ENCODE results near the gene PLPPR3.

PLPPR3 gene, protein sequence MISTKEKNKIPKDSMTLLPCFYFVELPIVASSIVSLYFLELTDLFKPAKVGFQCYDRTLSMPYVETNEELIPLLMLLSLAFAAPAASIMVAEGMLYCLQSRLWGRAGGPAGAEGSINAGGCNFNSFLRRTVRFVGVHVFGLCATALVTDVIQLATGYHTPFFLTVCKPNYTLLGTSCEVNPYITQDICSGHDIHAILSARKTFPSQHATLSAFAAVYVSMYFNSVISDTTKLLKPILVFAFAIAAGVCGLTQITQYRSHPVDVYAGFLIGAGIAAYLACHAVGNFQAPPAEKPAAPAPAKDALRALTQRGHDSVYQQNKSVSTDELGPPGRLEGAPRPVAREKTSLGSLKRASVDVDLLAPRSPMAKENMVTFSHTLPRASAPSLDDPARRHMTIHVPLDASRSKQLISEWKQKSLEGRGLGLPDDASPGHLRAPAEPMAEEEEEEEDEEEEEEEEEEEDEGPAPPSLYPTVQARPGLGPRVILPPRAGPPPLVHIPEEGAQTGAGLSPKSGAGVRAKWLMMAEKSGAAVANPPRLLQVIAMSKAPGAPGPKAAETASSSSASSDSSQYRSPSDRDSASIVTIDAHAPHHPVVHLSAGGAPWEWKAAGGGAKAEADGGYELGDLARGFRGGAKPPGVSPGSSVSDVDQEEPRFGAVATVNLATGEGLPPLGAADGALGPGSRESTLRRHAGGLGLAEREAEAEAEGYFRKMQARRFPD

DNA sequence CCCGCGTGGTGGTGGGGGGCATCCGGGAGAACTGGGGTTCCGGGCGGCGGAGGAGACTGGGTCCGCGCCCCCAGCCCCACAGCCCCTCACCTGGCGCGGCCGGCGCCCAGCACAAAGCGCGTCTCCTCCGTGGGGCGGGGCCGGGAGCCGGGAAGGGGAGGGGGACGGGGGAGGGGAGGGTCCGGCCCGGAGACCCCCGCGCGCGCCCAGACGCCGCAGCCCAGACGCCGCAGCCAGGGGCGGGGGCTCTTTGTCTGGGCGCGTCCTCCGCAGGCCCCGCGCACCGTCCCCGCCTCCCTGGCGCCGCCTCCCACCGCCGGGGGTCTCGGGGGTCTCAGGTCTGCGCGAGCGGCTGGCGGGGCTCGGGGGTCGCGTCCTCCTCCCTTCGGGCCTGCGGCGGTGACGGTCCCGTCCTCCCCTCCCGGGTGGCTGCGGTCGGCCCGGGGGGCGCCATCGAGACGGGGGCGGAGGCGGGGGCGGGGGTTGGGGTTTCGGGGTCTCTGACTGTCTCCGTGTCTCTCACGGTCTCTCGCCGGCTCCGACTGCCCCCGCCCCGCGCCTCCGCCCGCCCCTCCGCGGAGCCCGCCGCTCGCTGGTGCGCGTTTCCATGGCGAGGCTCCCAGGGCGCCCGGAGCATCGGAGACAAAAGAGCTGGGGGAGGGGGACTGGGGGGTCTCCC is at the start of gene PLPPR3:
Gene PLPPR3 (minus strand): TSS at position 131 of the 679 bp plus-strand sequence. CDS start 396 bp downstream, outside the sequence.
- DNase-seq (ENCODE audit: low spot score) = no peak

DNA sequence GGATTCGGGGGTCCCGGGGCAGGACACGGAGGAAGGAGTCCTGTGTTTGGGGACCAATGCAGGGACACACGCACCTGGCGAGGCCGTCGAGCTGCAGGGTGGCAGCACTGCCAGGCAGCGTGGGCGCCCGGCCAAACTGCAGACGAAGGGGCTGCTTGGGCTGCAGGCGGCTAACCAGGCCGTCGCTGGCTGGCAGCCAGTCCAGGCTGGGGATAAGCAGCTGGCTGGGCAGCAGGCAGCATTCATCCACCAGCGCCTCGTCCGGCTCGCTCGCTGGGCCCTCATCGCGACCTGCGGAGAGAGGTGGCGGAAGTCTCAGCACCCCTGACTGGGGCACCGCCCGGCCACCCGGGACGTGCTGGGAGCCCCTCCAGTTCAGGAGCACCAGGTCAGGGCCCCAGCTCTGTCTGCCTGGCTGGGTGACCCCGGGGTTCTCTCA is 49.2 kb upstream of the PLPPR3 start:
- no peak for DNase-seq (ENCODE audit: low spot score)

DNA sequence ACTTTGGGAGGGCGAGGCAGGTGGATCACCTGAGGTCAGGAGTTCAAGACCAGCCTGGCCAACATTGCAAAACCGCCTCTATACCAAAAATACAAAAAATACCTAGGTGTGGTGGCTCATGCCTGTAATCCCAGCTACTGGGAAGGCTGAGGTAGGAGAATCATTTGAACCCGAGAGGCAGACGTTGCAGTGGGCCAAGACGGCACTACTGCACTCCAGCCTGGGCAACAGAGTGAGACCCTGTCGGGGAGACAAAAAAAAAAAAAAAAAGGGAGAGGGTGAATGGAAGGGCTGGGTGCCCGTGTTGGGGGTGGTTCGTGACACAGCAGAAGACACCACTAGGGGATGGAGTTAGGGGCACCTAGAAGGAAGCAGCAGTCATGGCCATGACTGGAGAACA is 48.6 kb upstream of the PLPPR3 start:
- no peak for DNase-seq (ENCODE audit: low spot score)

DNA sequence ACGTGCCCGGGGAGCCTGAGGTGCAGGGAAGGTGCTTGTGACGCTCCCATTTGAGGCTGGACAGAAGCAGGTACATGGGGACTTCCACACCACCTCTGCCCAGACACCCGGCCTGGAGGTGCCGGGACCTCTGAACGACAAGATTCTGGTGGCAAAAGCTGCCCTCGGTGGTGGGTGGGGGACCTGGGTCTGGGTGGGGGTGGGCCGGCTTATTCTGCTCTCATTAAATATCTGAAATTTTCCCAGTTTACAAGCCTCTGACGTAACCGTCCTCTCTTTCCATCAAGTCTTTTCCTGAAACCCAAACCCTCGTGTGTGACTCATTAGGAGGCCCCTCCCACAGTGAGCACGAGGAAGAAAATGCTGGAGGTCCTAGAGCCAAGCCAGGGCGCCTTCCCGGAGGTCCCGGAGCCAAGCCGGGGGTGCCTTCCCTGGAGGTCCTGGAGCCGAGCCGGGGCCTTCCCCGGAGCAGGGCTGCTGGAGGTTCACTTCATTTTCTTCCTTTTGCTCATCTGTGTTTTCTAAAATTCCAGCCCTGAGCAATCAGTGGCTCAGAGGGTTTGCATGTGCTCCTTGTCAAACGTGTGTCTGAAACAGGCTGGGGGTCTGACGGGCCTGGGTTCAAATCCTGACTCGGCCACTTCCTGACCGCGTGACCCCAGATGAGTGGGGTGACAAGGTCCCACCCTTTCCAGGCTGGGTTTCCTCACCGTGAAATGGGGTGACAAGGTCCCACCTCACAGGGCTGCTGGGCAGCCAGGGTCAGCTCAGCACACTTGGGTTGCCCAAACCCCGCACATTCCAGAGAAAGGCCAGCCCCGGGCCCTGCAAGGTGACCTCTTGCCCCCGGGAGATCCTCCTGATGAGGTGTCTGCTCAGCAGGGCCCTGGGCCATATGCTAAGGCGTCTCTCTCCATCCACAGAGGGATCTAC is 47.8 kb upstream of the PLPPR3 start:
- DNase-seq (ENCODE audit: low spot score) = no peak

DNA sequence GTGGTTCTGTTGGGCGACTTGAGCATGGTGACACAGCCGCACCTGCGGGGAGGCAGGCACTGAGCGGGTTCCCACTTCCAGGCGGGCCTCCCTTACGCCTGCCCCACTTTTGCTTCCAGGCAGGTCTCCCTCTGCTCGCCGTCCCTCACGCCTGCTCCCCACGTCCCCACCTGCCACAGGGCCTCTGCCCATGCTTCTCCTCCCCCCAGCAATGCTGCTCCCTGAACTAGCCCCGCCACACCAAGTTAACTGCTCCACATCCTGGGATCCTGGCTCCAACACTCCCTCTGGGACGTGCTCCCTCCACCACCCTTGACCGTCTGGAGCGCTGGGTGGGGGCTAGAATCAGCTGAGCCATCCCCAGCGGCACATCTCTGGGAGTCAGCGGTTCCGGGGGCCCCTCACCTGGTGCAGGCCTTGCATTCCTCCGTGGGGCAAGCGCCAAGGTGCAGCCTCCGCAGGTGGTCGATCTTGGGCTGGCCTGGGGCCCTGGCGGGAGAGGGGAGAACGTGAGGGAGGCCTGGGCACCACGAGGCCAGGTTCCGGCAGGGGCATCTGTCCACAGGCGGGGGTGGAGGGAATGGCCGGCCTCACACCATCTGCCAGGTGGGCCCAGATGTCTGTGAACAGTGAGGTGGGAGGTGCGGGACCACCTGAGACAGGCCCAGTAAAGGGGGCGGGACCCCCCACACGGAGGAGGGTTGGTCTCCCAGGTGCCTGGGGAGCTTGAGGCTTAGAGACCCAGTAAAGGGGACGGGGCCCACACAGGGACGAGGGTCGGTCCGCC is 46.9 kb upstream of the PLPPR3 start:
- no peak for DNase-seq (ENCODE audit: low spot score)

DNA sequence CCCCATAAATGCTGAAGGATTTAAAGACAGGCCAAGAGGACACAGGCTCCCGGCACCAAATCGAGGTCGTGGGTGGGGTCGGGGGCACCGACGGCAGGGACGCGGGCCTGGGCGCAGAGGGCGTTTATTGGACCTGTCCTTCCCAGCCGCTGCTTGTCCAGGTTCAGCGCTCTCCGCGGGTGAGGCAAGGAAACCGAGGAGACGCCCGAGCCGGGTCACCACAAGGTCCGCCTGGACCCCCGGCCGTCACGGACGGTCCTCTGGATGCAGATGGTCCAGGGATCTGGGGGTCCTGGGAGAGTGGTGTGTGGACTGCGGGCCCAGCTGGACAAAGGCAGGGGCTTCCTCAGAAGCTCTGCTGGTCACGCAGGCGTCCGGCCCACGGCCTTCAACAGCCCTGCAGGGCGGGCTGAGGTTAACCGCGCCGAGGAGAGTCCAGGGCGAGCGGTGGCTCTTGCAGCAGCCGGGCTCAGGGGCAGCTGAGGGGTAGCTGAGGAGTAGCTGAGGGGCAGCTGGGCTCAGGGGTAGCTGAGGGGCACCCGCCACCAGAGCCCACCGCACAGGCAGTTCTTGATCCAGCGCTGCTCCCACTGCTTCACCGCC is 46.2 kb upstream of the PLPPR3 start:
- DNase-seq (ENCODE audit: low spot score) = no peak

DNA sequence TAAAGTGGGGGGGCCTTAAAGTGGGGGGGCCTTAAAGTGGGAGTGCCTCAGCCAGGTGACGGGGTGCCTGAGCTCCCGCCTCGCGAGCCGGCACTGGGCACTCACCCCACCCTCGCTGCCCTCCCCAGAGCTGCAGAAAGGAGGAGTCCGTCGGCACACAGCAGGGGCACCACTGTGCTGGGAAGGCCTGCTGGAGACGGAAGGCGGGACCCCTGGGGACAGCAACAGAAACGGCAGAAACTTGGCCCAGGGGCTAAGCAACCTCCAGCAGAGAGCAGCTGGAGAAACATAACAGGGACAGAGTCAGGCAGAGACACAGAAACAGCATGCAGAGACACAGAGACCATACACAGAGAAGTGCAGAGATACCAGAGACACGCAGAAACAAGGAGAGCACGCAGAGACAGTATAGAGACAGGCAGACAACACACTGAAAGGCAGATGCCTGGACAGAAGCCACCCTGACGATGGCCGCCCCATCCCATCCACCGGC is 45.6 kb upstream of the PLPPR3 start:
- DNase-seq (ENCODE audit: low spot score) = no peak

DNA sequence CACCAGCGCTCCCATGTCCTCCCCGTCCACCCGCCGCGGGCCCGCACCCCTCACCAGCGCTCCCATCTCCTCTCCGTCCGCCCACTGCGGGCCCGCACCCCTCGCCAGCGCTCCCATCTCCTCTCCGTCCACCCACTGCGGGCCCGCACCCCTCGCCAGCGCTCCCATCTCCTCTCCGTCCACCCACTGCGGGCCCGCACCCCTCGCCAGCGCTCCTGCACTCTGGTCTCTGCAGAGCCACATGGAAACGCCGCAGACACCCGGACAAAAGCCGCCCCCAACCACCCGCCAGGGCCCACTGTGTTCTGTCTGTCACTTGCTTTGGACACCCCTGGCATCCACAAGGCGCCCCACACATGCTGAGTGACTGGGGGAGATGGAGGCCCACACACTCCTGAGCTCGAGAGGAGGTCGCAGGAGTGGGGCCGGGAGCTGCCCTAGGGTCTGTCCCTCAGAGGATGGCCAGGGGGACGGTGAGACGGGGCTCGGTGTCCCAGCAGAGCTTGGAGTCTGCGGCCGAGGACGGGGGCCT is 45.1 kb upstream of the PLPPR3 start:
- DNase-seq (ENCODE audit: low spot score) = no peak

DNA sequence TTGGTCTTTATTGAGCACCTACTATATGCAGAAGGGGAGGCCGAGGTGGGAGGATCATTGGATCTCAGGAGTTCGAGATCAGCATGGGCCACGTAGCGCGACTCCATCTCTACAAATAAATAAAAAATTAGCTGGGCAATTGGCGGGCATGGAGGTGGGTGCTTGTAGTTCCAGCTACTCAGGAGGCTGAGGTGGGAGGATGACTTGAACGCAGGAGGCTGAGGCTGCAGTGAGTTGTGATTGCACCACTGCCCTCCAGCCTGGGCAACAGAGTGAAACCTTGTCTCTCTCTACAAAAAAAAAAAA is 41.5 kb upstream of the PLPPR3 start:
- DNase-seq (ENCODE audit: low spot score) = no peak

DNA sequence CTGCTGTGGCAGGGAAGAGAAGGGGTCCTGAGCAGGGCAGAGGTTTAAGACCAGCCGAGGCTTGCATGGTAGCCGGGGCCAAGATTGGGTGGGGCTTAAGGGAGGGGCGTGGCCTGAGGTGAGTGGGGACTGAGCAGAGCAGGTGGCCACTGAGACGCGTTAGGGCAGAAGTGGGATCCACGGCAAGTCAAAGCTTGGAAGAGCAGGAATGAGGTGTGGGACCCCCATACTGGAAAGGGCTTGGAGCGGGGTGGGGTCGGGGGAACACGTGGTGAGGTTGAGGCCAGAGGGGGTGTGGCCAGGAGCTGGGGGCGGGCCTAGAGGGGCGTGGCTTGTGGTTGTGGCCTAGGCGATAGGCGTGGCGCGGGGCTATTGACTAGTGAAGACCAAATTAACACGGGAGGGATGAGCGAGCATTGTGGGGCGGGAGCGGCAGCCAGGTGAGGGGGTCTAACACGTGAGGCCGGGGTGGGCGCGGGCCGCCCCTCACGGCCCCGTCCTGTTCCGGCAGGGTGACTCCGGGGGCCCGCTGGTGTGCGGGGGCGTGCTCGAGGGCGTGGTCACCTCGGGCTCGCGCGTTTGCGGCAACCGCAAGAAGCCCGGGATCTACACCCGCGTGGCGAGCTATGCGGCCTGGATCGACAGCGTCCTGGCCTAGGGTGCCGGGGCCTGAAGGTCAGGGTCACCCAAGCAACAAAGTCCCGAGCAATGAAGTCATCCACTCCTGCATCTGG is 41.0 kb upstream of the PLPPR3 start:
- DNase-seq (ENCODE audit: low spot score) = peak; percentile 79

DNA sequence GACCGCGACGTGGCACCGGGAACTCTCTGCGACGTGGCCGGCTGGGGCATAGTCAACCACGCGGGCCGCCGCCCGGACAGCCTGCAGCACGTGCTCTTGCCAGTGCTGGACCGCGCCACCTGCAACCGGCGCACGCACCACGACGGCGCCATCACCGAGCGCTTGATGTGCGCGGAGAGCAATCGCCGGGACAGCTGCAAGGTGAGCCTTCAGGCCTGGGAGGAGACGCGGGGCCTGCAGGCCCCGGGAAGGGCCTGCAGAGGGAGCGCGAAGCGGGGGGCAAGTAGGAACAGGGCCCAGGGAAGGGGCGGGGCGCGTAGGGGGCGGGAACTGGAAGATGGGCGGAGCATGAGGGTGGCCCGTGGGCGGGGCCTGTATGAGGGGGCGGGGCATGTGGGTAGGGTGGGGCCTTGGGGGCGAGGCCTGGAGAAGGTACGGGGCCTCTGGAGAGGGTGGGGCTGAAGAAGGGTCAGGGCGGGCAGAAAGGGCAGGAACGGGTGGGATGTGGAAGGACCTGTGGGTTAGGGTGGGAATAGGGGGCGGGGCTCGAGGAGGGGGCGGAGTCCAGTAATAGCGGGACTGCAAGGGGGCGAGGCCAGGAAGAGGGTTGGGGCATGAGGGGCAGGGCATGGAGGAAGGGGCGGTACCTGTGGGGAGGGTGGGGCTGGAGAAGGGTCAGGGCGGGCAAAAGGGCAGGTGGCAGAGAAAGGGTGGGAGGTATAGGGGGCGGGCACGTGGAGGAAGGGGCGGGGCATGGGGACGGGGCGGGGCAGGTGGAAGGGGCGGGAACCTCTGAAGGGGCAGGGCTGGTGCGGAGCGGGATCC is 40.2 kb upstream of the PLPPR3 start:
- DNase-seq (ENCODE audit: low spot score) = peak; percentile 66

DNA sequence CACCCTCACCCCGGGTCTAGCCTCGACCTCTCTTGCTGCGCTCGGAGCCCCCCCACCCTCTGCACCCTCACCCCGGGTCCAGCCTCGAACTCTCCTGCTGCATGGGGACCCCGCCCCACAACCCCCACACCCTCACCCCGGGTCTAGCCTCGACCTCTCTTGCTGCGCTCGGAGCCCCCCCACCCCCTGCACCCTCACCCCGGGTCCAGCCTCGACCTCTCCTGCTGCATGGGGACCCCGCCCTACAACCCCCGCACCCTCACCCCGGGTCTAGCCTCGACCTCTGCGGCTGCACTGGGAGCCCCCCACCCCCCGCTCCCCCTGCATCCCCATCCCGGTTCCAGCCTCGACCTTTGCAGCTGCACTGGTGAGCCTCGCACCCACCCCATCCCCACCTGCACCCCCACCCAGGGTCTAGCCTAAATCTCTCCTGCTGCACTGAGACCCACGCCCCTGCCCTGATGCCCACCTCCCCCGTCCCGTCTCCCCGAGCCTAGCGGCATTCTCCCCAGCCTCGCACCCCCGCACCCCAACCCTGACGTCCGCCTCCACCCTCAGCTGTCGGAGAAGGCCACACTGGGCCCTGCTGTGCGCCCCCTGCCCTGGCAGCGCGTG is 39.5 kb upstream of the PLPPR3 start:
- DNase-seq (ENCODE audit: low spot score) = no peak

DNA sequence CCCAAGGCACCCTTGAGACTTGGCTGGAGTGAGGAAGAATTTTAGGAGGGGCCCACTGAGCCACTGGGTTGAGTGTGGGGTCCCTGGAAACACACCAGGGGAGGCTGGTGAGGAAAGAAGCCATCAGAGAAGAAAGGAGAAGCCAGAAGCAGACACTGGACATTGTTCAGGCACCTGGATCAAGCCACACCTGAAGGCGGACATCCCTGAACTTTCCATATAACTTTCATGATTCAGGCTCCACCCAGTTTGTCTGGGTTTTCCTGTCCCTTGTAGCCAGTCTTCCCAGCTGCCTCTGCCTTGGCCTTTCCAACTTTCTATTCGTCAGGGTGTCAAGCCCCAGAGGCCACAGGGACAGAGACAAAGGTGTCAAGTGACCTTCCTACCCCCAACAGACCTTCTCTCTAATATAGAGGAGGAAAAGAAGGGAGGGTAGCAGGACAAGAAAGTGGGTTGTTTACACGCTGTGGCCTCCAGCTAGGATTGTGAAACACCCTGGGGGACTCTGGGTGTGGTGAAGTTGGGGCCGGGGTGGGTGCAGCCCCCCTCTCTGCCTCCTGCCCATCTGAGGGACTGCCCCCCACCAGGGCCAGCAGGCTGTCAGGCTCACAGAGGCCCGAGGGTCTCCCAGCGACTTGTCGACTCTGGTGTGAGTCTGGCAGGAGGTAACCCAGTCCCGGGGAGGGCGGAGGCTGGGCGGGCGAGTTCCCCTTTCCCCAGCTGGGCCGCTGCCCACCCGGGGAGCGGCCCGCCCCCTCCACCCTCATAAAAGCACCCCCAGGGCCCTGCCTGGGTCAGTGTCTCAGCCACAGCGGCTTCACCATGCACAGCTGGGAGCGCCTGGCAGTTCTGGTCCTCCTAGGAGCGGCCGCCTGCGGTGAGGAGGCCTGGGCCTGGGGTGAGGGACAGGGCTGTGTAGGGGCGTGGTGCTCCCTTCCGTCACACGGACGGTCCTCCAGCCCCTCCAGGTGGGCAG is 37.4 kb upstream of the PLPPR3 start, which contains the start of gene CFD:
Gene CFD (plus strand): TSS at position 797 of the 976 bp plus-strand sequence. CDS start 26 bp downstream, at position 823.
- DNase-seq (ENCODE audit: low spot score) = no peak

DNA sequence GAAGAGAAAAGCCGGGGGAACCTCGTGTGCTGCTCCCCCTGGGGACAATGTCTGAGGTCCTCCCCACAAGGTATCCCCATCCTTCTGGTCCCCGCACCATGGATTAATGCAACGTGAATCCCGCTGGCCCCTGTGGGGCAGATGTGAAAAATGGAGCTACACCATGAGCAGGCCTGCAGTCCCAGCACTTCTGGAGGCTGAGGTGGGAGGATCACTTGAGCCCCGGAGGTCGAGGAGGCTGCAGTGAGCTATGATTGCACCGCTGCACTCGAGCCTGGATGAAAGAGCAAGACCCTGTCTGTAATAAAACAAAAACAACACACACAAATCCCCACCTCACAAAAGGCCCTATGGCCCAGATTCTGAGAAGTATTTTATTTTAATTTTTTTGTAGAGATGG is 36.5 kb upstream of the PLPPR3 start:
- DNase-seq (ENCODE audit: low spot score) = no peak

DNA sequence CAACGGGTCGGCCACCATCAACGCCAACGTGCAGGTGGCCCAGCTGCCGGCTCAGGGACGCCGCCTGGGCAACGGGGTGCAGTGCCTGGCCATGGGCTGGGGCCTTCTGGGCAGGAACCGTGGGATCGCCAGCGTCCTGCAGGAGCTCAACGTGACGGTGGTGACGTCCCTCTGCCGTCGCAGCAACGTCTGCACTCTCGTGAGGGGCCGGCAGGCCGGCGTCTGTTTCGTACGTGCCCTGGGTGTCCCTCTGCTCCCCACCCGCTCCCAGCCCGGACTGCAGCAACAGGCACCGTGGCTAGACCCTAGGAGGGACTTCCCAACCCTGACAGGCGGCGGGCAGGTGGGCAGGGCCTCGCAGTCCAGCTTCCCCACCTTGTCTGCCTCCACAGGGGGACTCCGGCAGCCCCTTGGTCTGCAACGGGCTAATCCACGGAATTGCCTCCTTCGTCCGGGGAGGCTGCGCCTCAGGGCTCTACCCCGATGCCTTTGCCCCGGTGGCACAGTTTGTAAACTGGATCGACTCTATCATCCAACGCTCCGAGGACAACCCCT is 33.9 kb upstream of the PLPPR3 start:
- no peak for DNase-seq (ENCODE audit: low spot score)

DNA sequence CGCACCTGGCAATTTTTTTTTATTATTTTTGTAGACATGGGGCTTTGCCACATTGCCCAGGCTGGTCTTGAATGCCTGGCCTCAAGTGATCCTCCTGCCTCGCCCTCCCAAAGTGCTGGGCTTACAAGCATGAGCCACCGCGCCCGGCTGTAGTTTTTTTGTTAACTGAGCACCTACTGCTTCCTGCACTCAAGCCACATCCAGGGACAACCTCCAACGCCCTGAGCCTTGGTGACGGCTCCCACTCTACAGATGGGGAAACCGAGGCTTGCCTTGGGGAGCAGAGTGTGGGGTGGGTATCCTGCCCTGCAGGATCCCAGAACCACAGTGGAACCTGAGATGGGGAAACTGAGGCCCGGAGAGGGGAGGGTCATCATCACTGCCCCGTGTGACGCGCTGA is 33.4 kb upstream of the PLPPR3 start:
- DNase-seq (ENCODE audit: low spot score) = no peak

All from hematopoietic multipotent progenitor cell treated with erythropoietin and hydrocortisone succinate and interleukin-3 and kit ligand, for 15 days (in vitro differentiated cells).